Suprapubic skin (tissue), 4 donors: ENCODE results near the gene LPP.

ENCODE experiments used
- POLR2A ChIP-seq, 2 donors: fragments of 450-650 bp; IDR thresholded peaks; one replicate each; pipeline ENCODE4 v1.6.1; 2017; ENCODE audit warnings: antibody characterized with exemption in 2 of 2, mild to moderate bottlenecking in 2 of 2, moderate library complexity in 2 of 2
- POLR2AphosphoS5 ChIP-seq, 3 donors: sonication (generic); formaldehyde crosslinking; IDR thresholded peaks; one replicate each; pipeline ENCODE4 v1.6.1; 2017; ENCODE audit warnings: antibody characterized with exemption in 3 of 3
- TF ChIP-seq, protein P1 (sequence below), 2 donors: fragments of 200-600 bp in 1 of 2; fragments of 450-650 bp in 1 of 2; sonication (generic) in 1 of 2; IDR thresholded peaks; one replicate each; pipeline ENCODE4 v1.5.1; 2016 to 2019; ENCODE audit warnings: antibody characterized with exemption in 2 of 2, mild to moderate bottlenecking in 1 of 2, moderate library complexity in 1 of 2

DNA sequence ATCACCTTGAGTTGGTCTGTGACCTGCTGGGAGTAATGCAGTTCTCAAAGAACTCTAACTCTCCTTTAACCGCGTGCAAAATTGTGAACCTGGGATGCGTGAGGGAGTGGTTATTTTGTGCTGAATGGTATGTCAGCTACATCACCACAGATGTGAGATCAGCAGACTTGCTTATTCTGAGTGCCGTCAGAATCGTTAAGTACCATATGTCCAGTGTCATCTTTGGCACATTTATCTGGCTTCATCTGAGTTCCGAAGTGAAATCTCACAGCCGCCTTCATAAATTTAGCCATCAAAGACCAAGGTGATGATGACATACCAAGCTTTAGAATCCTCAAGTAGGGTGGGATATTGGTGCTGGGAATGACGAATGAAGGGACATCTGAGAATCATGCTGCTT, 670.6 kb downstream of the LPP start:
- TF ChIP-seq, protein P1, sequence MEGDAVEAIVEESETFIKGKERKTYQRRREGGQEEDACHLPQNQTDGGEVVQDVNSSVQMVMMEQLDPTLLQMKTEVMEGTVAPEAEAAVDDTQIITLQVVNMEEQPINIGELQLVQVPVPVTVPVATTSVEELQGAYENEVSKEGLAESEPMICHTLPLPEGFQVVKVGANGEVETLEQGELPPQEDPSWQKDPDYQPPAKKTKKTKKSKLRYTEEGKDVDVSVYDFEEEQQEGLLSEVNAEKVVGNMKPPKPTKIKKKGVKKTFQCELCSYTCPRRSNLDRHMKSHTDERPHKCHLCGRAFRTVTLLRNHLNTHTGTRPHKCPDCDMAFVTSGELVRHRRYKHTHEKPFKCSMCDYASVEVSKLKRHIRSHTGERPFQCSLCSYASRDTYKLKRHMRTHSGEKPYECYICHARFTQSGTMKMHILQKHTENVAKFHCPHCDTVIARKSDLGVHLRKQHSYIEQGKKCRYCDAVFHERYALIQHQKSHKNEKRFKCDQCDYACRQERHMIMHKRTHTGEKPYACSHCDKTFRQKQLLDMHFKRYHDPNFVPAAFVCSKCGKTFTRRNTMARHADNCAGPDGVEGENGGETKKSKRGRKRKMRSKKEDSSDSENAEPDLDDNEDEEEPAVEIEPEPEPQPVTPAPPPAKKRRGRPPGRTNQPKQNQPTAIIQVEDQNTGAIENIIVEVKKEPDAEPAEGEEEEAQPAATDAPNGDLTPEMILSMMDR (IDR thresholded peaks at IDR 0.05) = no peak
- TF ChIP-seq POLR2A (IDR thresholded peaks at IDR 0.05) (no peak), POLR2AphosphoS5 (IDR thresholded peaks at IDR 0.05) (no peak)
